Astrocyte of the cerebellum (primary cell): Measurements from ENCODE around the gene APEH.
"Not testable (repeated sequence)": the region's sequence is repeated elsewhere in the genome, so short reads cannot be mapped to it uniquely, and the experiment has no call there.

Experiments
- DNase-seq: peaks from one replicate; pipeline ENCODE4 v3.0.0-alpha.2; 2011; ENCODE audit warnings: low read depth
- H3K4me3 ChIP-seq: 2 replicates; pipeline ENCODE4 v1.5.1; 2011; ENCODE audit warnings: mild to moderate bottlenecking, low read depth, low read length, moderate library complexity
- in situ Hi-C: cut with HindIII; loops from 2 replicates; pipeline ENCODE4 v1.10.0; 2017; ENCODE audit warnings: low sequenced_read_pairs
- TF ChIP-seq, protein P1 (sequence below): IDR thresholded peaks from 2 replicates; pipeline ENCODE4 v1.5.1; 2012; ENCODE audit warnings: low read length, low read depth, moderate library complexity, mild to moderate bottlenecking; ENCODE audit errors: missing control alignments

The APEH gene

GRCh38 chr3:49689046-49689907 lies 15.1 kb downstream of the APEH start, which contains the start of the genes MST1 and RNF123:
MST1 (minus strand) TSS chr3:49689474; CDS start chr3:49688691, 783 bp downstream.
RNF123 (plus strand) TSS chr3:49689557; CDS start chr3:49691166, 1,609 bp downstream.
- in situ Hi-C loops: no loop called here
- TF ChIP-seq, protein P1, sequence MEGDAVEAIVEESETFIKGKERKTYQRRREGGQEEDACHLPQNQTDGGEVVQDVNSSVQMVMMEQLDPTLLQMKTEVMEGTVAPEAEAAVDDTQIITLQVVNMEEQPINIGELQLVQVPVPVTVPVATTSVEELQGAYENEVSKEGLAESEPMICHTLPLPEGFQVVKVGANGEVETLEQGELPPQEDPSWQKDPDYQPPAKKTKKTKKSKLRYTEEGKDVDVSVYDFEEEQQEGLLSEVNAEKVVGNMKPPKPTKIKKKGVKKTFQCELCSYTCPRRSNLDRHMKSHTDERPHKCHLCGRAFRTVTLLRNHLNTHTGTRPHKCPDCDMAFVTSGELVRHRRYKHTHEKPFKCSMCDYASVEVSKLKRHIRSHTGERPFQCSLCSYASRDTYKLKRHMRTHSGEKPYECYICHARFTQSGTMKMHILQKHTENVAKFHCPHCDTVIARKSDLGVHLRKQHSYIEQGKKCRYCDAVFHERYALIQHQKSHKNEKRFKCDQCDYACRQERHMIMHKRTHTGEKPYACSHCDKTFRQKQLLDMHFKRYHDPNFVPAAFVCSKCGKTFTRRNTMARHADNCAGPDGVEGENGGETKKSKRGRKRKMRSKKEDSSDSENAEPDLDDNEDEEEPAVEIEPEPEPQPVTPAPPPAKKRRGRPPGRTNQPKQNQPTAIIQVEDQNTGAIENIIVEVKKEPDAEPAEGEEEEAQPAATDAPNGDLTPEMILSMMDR: peak; percentile 46
- peak; percentile 70 for DNase-seq
- peak within 1 kb of the TSS; percentile 95 for H3K4me3 ChIP-seq

- in situ Hi-C loops, DNase-seq: not testable (repeated sequence)
- peak overlapping the region; percentile 95 for H3K4me3 ChIP-seq
These were observed 15.9 kb downstream of the APEH start for GRCh38 chr3:49689908-49690624.

DNA sequence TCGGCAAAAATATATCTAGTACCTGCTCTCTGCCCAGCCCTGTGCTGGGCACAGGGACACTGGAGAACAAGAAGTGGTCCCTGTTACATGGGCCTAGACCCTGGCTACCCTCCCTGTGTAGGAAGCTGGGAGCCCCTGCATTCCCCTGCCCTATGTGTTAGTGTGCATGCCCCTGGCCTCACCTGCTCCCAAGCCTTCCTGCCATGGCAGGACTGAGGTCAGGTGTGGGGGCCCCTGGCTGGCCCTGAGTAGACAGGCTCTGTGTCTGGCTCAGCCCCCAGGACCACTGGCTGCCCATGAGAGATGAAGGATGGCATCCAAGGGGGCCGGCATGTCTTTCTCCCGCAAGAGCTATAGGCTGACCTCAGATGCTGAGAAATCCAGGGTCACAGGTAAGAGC lies 16.7 kb downstream of the APEH start:
- H3K4me3 ChIP-seq, DNase-seq, in situ Hi-C loops: not testable (repeated sequence)

- DNase-seq, H3K4me3 ChIP-seq, in situ Hi-C loops: not testable (repeated sequence)
These were observed 17.3 kb downstream of the APEH start for GRCh38 chr3:49691481-49691880.

GRCh38 chr3:49694409-49695070 lies 20.4 kb downstream of the APEH start:
- in situ Hi-C loops, DNase-seq, H3K4me3 ChIP-seq: not testable (repeated sequence)

DNA sequence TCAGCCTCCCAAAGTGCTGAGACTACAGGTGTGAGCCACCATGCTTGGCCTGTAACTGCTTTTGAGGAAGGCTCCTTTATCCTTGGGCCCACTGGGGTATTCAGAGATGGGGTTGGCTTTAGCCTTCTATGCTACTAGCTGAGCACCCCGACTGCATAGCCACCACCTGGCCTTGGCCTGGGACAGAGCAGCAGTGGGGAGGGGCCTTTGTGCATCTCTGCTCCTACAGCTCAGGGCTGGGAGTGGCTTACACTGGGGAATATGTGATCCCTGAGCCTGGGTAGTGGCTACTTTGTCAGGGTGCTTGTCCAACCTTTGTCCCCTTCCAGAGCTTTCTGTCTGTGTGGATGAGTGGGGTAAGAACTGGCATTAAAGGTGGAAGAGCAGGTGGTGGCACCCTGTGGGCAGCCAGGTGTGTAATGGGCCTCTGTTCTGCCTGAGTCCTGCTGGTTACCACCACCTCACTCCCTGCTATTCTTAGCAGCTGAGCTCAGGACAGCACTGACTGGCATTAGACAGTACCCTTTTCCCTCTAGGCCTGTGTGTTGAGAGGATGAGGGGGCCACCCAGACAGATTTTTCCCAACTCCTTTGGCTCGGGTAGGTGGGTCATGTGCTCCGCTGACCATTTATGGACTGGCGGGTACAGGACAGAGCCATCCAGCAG lies 21.3 kb downstream of the APEH start:
- DNase-seq, H3K4me3 ChIP-seq, in situ Hi-C loops: not testable (repeated sequence)

DNA sequence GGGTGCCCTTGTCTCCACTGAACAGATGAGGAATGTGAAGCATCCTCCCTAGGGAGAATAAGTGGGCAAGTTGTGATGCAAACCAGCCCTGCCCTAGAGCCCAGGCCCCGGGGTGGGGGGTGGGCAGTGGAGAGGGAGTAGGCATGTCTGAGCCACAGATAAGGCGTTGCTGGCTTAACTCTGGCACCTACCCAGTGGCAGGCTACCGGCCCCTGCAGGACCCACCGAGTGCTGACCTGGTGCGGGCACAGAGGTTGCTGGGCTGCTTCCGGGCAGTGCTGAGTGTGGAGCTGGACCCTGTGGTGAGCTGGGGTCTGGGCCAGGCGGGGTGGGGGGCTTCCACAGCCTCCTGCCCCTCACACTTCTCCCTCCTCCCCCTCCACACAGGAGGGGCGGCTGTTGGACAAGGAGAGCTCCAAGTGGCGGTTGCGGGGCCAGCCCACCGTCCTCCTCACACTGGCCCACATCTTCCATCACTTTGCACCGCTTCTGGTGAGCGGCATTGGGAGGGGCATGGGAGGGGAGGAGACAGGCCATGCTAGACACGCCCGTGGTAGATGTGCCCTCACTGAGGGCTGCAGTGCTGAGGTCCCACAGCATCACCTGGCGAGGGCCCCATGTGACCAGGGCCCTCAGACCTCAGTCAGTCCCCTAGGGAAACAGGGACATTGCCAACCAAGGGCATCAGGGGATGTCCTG lies 25.3 kb downstream of the APEH start:
- in situ Hi-C loops: no loop called here
- DNase-seq: no peak
- TF ChIP-seq, protein P1: no peak
- no peak overlapping the region for H3K4me3 ChIP-seq

- TF ChIP-seq, protein P1: no peak
- no peak overlapping the region for H3K4me3 ChIP-seq
- in situ Hi-C loops: no loop called here
- DNase-seq: no peak
These were observed 25.9 kb downstream of the APEH start for GRCh38 chr3:49700014-49700413.
